ENCODE results near the gene SHISAL1.

SHISAL1 gene

DNA sequence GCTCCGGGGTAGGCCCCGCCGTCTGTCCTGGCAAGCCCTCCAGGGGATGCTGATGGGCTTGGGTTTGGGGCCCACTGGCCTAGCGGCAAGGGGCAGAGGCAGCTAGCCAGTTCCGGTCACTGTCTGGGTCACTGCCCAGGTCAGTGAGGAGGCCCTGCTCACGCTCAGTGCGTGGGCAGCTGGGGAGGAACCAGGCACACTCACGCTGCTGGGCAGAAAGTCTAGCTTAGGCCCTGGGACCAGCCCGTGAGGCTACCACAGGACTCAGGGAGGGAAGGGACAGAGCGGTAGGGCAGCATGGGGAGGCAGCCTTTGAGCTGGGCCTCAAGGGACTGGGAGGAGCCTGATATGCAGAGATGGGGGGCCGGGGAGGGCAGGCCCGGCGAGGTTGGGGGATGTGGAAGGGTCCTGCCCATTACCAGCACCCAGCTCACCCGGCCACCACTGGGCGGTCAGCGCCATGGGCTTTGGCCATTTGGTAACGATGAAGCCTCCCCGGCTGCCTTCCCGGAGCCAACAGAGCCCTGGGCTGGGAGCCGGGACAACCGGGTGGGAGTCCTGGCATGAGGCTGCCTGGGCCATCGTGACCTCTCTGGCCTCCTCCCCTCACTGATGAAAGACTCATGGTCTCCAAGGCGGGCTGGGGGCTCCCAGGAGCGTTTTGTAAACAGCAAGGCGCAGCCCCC, 14.2 kb downstream of the SHISAL1 start:
- DNase-seq: no peak

DNA sequence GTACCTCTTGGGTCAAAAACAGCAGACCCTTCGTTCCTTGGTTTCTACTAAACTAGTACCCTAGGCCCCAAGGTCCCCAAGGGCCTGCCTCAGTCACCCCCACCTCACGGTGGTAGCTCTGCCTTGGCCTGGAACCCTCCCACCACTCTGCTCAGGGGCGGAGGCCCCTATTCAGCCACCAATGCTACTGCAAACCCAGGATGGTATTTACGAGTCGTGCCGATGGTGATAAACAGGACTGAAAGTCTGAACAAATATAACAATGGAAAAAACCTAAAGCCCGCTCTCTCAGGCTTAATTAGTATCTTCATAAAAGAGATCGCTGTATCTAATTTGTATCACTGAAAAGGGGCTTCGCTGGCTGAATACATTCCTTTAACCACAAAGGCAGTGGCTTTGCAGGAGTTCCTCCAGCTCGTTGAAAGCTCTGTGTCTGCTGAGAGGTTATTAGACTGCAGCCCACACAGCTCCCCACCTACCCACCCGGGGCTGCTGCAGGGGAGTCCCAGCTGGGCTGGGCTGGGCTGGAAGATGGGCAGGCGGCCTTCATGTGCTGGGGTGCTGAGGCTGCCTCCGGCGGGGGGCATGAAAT, 15.2 kb downstream of the SHISAL1 start:
- DNase-seq: no peak

DNA sequence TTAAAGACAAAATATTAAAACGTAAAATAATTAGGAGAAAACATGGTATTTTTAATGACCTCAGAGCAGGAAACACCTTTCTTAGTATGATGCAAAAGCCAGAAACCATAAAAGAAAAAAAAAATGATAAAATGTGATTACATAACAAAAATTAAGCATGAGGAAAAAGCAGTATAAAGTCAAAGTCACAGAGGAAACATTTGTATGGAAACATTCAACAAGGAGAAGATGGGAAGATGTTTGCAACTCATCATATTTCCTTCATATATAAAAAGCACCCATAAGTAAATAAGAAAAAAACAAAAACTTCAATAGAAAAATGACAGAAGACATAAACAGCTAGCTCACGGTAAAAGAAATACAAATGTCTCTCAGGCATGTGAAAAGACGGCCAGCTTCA, 17.3 kb downstream of the SHISAL1 start:
- no peak for DNase-seq

DNA sequence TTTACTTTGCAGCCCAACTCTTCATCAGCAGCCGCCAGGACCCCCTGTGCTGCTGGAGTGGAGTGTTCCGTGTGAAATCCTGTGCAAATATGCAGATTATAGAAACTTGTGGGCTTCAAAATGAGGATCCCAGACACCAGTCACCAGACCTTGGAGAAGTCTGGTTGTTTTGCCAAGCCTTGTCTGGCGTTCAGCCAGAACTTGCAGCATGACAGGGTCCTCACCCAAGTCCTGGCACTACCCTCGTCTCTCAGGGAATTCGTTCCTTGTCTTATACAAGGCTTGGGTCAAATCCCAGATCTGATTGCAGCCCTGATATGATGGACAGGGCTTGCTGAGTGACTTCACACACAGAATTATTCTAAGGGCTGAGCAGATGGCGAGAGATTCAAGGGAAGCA, 18.9 kb downstream of the SHISAL1 start:
- no peak for DNase-seq

DNA sequence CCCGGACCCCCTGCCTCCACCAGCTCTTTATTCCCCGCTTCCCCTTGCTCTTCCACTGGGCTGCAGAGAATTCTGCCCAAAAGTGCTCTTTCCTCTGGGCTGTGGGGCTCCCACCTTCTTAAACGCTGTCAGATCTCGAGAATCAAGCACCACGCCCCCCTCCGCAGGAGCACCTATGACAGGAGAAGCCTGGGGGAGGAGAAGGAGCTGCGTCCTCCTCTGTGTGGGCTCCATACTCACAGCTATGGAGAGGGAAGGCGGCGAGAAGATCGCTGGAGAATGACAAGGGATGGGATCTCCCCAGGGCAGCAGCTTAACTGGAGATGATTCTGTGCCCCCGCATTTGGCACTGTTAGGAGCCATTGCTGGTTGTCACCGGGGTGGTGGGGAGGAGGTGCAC, 19.7 kb downstream of the SHISAL1 start:
- DNase-seq: no peak

DNA sequence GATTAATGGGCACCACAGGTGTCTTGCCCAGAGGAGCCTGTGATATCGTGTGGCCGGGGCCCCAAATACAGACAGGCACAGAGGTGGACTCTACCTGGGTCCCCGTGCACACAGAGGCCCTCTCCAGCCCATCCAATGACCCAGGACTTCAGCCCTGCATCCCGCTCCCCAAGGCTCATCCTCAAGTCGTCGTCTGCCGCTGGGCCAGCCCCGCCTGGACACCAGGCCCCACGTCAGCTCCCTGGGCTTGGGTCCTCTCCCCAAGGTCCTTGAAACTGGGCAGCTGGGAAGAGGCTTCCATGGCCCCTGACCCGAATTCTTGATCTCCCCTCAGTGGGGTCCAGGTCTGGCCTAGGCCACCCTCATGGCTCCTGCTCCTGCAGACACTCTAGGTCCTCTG, 20.2 kb downstream of the SHISAL1 start:
- DNase-seq: no peak

DNA sequence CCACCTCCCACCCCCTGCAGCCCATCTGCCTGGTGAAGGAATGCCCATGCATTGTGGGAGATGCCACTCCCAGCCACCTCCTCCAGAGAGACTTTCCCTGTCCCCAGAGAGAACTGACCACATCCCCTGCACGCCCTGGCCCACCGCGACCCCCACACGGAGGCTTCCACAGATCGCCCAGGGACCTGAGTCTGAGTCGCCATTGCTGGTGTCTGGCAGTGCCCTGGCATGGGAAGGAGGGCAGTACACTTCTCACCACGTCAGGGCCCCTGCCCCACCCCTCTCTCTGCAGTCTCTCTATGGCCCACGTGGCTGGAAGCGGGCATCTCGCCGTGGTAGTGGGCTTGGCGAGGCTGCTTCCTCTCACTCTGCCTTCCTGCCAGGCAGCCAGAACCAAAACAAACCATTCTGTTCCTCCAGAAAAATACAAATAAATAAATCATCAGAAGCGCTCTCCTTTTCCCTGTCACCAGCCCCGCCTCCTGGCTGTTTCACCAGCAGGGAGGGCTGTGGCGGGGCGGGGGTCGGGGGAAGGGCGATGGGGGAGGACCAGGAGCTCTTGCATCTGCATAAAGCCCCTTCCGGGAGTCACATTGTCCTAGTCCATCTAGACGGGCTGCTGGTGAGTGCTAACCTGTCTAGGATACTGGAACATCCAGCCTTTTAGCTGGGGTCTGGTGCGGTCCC, 20.9 kb downstream of the SHISAL1 start:
- DNase-seq: no peak

DNA sequence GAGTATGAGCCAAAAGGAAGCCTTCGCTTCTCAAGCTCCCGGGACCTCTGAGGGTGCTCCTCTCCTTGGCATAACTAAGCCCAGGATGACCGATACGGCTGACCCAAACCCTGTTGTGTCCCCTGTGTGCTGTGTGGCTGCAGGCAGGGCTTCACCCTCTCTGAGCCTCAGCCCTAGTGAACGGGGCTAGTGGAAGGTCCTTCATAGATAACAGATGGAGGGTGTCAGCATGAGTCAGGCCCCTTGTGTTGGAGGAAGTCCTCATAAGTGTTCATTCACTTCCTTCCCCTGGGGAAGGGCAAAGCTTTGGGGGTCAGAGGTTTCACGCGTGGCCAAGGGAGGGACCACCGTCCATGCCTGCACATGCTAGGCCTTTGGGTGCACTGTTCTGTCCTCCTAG, 21.5 kb downstream of the SHISAL1 start:
- no peak for DNase-seq

DNA sequence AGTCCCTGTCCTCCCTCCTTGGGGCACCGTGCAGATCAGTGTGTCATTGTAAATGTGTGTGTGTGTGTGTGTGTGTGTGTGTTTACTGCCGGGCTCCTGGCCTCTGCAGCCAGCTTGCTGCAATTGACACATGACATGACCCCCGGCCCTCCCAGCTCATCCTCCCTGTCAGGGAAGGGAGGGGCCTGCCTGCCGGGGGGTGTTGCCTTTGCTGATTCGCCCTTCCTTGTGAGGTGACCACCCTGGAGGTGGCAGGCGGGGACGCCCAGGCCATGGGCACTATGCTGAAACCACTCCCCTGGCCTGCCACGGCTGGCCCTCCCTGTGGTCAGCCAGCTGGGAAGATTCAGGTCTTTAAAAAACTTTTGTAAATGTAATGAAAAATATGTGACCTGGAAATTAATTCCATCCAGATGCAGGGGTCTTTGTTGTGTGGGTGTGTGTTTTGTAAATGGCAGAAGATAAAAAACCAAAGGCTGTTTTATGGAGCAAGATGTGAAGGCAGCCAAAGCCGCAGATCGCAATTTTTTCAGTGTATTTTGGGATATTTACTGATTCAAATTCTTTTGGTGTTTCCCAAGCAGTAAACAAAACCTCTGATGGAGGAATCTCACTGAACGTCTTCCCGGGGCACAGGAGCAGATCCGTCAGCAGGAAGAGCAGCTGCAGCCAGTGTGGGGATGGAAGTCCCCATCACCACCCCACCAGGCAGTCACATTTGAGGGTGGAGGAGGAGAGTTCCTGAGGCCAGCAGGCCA, 23.2 kb downstream of the SHISAL1 start:
- DNase-seq: no peak

DNA sequence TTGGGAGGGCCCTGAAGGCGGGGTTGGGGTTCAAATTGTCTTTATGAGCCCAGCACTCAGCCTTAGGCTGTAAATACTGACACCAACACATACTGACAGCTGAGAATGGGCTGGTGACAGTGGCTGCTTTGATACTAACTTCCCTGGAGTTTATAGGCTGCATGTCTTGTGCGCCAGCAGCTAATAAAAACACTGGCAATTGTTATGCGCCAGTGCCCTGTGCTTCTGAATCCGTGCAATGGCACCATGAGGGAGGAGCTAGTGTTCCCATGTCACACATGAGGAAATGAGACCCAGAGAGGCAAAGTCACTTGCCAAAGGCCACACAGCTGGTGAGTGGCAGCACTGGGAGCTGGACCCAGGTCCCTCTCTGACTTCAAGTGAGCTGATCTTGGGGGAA, 23.8 kb downstream of the SHISAL1 start:
- DNase-seq: no peak

DNA sequence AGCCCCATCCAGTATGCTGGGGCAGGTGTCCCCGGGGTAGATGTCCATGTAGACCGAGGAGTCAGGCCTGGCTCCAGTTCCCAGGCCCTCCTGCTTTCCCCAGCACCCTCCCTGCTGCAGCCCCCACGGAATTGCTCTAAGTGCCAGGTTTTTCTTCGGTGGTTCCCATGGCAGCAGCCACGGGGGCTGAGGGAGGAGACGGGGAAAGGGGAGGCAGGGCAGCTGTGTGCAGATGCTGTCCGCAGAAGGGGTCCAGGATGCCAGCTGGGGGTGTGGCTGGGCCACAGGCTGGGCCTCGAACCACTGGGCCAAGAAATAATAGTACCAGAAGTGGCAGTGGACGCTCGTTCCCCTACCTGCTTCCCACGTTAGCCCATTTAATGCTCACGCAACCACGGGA, 25.0 kb downstream of the SHISAL1 start:
- no peak for DNase-seq

DNA sequence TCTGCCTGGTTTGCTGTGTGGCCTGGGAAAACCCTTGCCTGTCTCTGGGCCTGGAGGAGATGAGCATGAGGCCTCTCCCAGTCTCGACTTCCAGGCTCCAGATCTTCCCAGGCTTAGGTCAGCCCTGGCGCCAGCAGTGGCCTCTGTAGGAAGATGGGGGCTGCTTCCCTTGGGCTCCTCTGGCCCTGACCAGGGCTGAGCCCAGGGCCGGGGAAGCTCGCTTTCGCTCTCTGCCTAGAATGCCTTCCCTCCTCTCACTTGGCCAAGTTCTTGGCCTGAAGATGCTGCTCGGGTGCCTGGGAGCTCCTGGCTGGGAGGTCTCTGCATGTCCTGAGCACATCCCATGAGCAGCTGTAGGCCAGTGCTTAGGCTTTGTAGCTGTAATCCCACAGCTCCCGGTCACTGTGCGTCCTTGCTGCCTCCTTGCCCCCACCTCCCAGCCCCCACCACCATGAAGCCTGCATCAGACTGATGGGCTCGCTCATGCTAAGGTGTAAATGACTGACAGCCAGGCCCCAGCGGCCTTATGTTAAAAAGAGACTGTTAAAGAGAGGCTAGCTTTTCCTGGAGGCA, 25.5 kb downstream of the SHISAL1 start:
- no peak for DNase-seq

DNA sequence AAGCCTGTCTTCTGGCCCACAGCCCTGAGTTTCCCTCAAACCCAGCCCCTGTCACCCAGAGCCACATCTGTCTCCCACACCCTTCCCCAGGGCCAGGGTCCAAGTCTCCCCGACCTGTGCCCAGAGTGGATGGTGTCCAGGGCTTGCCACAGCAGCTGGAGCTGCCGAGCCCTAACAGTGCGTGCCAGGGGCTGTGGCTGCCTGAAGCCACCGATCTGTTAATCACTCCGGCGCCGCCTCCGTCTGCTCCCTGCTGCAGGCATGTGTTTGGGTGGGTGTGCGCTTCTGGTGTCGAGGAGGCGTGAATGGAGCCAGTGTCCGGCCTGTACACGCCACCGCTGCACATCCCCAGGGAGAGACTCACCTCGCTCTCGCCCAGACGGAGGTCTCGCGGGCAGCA, 26.1 kb downstream of the SHISAL1 start:
- no peak for DNase-seq

DNA sequence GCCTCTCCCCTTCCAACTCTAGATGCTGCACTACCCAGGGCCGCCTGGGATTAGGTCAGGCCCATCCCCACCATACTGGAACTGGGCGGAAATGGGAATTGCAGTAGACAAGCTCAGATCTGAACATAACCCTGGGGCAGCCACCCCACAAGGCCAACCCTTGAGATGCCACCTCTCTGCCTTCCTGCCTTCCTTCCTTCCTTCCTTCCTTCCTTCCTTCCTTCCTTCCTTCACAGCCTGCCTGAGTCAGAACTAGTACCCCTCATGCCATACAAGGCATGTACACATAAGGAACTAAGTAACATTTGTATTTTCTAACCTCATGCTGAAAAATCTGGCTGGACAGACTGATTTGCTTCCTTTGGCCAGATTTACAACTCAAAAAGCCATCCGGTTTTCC, 28.0 kb downstream of the SHISAL1 start:
- no peak for DNase-seq

DNA sequence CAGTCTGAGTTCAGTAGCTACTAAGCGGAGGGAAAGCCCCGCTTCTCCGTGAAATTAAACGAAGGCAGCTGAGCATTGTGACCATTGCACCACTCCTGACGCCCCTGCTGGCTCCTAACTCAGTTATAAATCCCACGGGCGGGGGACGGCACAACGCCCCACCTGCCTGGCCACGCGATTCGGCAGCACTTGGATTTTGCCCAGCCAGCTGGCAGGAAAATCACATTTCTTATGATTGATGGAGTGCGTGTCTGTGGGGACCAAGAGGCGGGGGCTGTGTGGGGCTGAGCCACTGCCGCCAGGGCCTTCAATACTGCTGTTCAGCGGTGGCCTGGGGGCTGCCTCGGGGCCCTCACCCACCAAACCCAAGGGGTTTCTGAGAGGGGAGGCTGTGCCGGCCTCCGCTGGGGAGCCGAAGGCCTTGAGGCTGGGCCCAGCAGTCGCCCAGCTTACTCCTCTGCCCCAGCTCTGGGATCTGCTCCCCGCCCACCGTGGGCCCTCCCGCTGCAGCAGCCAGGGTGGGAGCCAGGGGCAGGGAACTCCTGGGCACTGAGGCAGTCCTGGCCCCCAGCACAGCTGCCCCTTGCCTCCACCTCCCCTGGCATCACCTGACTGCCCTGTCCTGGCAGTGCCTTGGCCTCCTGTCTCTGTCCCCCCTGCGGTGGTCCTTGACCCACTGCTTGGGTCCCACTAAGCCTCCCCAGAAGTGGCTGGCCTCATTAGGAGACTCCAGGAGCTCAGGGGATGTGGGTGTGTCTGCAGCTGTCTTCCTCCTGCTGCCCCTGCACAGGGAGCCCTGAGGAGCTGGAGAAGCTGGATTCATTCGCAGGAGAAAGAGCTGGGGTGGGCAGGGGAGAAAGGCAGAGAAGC, 30.7 kb downstream of the SHISAL1 start:
- no peak for DNase-seq

DNA sequence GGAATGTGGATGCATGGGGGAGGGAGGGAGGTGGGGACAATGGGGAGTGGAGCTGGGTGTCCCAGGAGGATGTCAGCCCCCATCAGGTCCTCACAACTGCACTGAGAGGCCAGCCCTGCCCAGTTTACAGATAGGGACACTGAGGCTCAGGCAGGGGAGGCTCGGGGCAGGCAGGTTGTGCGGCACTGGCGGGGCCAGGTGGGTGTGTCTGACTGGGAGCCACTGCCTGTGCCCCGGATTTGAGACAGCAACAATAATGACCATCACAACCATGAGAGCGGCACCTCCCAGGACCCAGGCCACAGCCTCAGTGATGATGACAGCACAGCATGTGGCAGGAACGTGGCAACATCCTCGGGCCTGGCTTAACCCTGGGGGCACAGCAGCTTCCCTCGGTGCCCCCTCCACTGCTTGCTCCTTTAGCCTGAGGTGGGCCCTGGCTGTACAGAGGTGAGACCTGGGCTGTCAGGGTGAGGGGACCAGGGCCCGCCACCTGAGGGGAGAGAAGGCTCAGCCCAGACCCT, 32.0 kb downstream of the SHISAL1 start:
- no peak for DNase-seq

DNA sequence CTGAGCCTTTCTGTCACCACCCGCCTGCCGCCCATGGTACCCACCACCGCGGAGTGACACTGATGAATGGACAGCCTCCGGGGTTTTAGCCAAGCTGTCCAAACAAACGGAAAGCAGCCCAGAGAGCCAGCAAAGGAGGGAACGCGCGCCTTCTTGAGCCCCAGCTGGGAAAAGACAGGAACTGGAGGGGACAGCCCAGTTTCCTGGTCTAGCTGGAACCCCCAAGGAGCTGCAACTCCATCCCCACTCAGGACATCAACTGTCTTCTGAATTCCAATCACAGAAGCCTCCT, 33.7 kb downstream of the SHISAL1 start:
- no peak for DNase-seq

DNA sequence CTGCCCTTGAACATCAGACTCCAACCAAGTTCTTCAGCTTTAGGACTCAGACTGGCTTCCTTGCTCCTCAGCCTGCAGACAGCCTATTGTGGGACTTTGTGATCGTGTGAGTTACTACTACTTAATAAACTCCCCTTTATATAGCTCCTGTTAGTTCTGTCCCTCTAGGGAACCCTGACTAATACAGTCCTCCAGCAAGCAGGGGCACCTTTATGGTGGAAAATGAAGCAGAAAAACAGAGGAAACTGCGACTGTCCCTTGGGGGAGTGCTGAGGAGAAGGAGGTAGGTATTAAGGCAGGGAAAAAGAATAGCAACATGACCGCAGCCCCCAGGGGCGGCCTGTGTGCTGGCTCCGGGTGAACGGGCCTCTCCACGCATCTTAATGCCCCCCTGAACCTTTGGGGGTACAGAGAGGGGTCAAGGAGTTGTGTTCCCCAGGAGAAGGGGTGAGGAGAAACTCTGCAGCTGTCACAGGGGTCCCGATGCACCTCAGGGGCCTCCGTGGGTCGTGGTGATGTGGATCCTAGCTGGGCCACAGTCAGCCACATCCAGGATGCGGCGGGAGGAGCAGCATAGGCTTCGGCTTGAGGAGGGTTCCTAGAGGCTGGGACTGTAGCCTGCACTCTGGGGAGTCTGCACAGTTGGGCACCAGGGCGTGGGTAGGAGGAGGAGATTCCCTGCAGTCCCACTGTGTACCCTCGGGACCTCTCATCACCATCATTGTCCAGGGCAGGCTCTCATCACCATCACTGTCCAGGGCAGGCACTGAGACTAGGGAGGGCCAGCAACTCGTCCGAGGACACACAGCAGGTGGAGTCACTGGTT, 34.3 kb downstream of the SHISAL1 start:
- DNase-seq: no peak

DNA sequence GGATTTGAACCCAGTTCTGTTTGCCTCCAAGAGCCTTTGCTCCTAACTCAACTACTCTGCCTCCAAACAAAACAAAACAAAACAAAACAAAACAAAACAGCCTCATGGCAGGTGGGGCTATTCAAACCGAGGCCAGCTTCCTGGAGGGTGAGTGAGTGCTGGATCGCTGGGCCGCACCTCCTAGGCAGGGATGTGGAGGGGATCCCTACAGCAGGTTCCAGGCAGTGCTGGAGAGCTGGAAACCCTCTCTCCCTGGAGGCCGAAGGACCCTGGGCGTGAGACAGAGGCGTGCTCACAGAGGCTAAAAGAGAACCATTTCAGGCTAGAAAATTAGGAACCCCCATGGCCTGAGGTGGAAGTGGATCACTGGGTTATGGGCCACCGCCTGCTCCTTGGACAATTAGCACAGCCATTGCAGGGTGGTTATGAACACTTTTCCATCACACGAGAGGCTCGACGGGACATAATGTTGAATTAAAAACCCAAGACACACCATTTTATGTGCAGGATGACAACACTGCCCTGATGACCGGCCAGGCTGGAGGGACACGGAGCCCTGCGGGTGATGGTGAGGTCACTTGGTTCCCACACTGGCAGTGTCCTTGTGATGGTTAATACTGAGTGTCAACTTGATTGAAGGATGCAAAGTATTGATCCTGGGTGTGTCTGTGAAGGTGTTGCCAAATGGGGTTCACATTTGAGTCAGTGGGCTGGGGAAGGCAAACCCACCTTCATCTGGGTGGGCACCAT, 35.2 kb downstream of the SHISAL1 start:
- DNase-seq: no peak

DNA sequence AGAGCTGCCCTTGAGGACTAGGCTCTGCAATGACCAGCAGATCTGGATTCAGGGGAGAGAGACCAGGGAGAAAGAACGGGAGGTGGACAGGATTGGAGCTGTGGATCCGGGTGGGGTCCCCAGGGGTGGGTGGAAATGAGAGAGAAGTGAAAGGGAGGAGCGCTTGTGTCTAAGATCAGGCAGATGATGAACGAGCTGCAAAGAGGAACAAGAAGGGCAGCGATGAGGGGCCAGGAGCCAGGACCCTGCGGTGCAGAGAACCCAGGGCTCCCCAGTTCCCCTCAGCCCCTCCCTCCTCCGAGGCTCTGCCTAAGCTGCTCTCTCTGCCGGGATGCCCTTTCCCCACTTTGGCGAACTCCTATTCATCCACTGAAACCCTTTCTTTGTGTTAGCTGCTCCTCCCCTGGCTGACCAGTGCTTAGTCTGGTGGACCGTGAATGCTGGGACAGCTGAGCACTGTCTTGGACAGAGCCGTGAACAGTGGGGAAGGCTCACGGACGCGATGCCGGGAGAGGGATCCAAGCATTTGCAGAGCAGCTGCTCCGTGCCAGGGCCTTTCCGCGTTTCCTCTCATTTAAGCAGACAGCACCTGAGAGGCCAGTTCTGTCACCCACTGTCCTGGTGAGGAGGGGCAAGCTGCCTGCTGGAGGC, 35.9 kb downstream of the SHISAL1 start:
- DNase-seq: no peak

Data from NCI-H526 (cell line).